Stimulated activated CD8-positive, alpha-beta memory T cell treated with anti-CD3 and anti-CD28 coated beads, Interleukin-15, amount 100 ng/mL, for 24 hours (primary cell): ENCODE measurements around the gene GLTP.
"Not testable (repeated sequence)": the region's sequence is repeated elsewhere in the genome, so short reads cannot be mapped to it uniquely, and the experiment has no call there.

Experiments used
- DNase-seq: peaks from one replicate; pipeline ENCODE4 v3.0.0-alpha.2; 2020; ENCODE audit warnings: low read depth

GLTP gene

GRCh38 chr12:109902891-109903418, 22.6 kb upstream of the GLTP start:
- DNase-seq = no peak

DNA sequence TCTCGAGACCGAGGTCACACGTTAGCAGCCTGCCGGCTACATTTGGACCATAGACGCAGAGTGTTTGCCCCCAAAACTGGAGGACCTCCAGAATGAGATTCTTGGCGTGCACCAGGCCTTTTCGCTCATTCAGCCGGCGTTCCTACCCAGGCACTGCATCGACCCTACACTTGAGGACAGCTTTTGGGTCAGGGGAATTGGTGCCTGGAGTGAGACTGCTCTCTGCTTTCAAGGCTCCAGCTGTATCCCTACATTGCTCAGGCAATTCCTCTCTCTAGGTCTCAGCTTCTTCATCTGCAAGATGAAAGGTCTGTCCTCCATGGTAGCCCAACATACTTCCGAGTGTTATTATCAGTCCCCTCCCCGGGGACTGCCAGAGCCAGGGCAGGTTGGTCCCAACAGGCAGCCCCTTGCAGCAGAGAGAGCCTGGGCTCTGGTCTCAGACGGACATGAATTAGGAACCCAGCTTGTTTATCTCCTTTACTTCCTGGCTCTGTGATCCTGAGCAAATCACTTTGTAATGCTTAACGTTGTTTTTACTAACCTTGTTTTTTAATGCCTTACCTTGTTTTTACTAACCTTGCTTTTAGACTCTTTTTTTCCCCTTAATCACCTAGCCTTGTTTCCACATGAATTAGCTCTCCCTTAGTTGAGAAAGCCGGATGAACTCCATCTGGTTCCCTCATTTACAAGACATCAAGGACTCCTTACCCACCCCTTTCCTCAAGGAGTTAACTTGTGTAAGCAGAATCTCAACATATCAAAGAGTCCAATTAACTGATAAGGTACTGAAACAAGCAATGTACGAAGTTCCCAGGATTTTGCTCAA, 20.6 kb upstream of the GLTP start:
- no peak for DNase-seq

GRCh38 chr12:109899783-109900751, 19.7 kb upstream of the GLTP start, which contains the start of gene TCHP:
Gene TCHP, plus strand, starts transcription at chr12:109900274. Its CDS starts 2,753 bp downstream, at chr12:109903027.
- peak; percentile 35 for DNase-seq

- not testable (repeated sequence) for DNase-seq
These were observed 19.0 kb upstream of the GLTP start for GRCh38 chr12:109899345-109899744.

- no peak for DNase-seq
These were observed 16.7 kb upstream of the GLTP start for GRCh38 chr12:109897029-109897428.

GRCh38 chr12:109896188-109896587, 15.8 kb upstream of the GLTP start:
- DNase-seq = no peak

DNA sequence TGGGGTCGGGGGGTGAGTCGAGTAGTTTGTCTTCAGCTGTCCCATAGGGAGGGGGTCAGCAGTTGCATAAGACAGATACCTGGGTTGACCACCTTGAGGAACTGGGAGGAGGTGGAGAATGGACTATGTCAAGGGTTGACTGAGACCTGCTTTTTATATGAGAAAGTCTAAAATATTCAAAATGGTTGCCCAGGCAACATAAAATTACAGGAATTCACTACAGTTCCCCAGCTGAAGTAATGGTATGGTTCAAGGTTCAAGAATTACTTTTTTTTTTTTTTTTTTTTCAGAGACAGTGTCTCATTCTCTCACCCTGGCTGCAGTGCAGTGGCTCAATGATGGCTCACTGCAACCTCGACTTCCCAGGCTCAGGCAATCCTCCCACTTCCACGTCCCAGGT, 14.6 kb upstream of the GLTP start:
- DNase-seq = no peak

GRCh38 chr12:109893261-109893995, 13.1 kb upstream of the GLTP start:
- DNase-seq = no peak

GRCh38 chr12:109892748-109893147, 12.4 kb upstream of the GLTP start:
- DNase-seq = no peak

DNA sequence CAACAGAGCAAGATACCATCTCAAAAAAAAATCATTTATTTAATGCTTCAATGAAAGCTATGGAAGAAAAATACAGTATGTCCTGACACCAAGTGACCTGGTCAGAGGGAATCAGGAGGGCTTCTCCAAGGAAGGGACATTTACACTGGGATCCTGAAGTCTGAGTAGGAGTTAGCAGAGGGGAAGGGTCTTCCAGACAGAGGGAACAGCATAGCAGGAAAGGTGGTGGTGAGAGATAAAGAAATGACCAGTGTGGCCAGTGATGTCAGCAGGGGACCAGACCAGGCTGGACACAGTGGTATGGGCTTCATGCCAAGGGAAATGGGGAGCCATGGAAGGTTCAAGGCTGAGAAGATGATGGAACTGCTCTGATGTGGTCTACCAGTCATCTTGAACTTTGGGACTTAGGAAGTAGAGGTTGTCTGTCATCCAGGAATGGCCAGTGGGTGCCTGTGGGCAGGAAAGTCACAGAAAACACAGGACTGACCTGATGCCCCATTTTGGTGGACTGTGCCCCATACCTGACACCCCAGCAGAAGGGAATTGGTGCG, 11.9 kb upstream of the GLTP start:
- no peak for DNase-seq

DNA sequence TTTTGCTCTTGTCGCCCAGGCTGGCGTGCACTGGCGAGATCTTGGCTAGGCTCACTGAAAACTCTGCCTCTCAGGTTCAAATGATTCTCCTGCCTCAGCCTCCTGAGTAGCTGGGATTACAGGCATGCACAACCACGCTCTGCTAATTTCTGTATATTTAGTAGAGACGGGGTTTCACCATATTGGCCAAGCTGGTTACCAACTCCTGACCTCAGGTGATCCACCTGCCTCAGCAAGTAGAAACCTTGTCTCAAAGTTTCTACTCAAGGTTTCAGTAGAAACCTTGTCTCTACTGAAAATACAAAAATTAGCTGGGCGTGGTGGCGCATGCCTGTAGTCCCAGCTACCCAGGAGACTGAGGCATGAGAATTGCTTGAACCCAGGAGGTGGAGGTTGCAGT, 11.4 kb upstream of the GLTP start:
- DNase-seq = not testable (repeated sequence)

GRCh38 chr12:109890620-109891170, 10.4 kb upstream of the GLTP start:
- no peak for DNase-seq

DNA sequence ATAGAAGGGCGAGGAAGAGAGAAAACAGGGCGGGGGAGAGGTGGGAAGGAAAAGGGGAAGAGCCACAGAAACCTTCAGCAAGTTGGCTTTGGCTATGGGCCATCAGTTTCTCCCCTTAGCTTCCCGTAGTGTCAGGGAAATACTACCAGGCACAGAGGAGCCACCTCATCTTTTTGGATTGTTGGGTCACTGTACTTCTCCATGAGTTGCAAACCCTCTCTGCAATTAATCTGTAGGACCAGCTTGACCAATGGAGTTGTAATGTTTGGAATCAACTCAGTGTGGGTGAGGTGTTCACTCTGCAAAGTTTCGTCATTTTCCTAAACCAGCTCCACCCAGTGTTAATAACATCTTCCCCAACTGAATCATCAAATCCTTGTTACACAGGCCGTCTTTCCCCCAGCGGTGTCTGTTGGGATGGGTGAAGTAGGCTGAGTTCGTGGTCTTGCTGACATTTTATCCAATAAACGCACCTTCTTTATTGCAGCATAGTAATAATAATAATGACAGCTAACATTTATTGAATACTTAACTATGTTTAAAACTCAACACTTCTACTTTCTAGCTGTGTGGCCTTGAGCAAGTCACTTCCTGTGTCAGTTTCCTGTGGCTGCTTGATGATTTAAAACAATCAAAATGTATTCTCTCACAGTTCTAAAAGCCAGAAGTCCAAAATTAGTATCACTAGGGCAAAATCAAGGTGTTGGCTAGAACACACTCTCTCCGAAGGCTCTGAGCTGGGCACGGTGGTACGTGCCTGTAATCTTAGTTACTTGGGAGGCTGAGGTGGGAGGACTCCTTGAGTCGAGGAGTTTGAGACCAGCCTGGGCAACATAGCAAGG, 8.1 kb upstream of the GLTP start:
- DNase-seq = no peak

GRCh38 chr12:109885616-109886015, 5.3 kb upstream of the GLTP start:
- DNase-seq = no peak

DNA sequence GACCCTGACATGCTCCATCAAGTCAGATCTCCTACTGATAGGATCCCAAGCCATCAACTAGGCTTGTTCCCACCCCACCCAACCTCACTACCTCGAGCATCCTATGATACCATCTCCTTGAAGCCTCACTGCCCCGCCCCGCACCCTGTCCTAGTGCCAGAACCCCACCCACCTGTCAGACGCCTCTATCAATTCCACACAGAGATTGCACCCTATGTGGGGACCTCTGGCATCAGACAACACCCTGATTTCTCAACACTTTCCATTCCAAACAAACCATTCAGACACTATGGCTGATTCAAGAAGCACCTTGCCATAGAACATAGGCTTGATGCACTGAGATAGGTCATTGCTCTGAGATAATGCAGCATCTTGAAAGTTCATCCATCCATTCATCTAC, 3.1 kb upstream of the GLTP start:
- DNase-seq = no peak

DNA sequence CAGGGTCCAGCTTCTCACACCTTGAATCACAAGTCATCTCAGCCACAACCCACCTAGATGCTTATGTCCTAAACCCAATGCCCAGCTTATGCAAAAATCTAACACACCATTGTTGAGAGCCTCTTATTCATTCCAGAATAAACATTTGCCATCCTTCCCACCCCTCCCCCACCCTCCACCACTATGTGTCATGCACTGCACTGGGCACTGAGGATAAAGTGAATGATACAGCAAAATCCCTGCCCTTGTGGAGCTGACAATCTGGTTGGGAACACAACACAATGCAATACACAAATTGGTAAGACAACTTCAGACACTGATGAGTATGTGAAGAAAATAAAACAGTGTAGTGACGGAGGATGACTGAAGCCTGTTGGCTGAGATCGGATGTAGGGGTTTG, 1.4 kb upstream of the GLTP start:
- DNase-seq = no peak

- DNase-seq = no peak
These were observed 597 bp upstream of the GLTP start for GRCh38 chr12:109880938-109881337.

DNA sequence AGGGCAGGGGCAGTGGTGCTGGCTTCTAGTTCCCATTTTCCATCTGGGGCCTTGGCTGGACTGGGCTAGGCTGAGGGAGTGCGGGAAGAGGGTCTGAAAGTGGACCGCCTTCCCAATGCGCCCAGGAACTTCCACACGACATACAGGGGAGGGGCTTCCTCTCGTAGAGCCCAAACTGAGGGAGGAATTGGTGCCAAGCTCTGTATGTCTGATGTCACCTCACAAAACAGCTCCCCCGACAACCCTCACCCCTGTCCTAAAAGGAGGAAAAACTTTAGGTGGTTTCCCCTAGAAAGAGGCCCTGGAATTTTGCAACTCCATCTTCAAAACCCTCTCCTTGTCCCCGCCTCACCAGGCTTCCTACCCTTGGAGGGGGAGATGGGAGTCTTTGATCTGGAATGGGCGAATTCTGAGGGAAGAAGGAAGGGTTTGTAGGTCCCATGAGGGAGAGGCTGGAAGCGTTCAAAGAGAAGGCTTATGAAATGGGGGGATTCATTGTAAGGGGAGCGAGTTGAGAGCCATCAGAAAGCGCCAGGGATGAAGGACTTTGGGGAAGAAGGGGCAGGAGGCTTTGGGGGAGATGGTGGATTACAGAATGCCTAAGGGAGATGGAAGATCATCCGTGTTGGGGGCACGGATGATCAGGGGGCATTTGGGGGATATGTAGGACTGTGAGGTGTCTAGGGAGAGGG, 844 bp downstream of the GLTP start:
- DNase-seq = no peak

- DNase-seq = no peak
These were observed 1.6 kb downstream of the GLTP start for GRCh38 chr12:109878749-109879148.

DNA sequence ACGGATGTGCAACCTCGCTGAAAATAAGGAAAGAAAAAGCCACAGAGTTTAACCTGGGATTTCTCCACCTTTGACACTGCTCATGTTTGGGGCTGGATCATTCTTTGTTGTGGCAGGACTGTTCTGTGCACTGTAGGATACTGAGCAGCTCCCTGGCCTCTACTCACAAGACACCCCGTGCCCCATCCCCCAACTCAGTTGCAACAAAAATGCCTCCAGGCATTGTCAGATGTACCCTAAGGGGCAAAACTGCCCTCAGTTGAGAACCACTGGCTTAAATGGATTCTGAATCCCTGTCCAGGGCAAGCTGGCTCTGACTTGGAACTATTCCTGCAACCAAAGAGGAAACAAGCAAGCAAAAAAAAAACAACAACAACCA, 2.1 kb downstream of the GLTP start:
- no peak for DNase-seq
